HG03139 (cell line): ENCODE data around the gene C2orf49.

Experiments
- ATAC-seq: cut with Tn5 transposase; IDR thresholded peaks from one replicate; pipeline ENCODE4 v1.9.1; 2021; ENCODE audit not compliant: unreplicated experiment

Gene C2orf49

DNA sequence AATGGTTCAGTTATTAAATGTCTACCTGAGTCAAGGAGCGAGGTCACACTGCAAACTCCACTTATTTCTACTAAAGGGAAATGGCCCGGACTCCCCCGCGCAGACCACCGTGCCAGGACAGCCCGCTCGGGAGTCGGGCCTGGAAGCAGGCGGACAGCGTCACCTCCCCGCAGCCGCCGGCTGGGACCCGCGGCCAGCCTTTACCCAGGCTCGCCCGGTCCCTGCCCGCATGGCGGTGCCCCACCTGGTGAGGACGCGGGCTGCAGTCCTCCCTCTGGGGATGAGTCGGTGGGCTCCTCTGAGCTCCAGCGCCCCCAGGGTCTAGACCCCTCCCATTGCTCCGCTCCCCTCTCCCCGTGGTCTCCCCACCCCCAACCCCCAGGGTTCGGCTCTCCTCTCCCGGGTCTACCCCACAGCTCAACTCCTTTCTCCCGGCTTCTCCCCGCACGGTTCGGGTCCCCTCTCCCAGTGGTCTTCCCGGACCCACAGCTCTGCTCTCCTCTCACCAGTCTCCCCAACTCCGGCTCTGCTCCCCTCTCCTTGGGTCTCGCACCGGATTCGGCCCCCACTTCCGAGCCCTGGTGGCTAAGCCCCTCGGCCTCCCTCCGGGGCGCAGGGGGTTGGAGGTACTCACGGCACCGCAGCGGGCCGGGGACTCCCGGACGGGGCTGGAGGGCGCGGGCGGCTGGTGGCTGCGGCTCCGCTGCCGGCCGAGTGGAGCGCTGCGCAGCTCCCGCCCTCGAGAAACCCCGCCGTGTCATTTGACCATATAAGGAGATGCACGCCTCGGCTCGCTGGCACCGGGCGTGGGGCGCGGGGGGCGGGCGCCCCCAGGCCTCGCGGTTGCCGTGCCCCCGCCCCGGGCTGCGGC lies 61.2 kb downstream of the C2orf49 start, which contains the start of gene FHL2:
Gene FHL2 (minus strand): TSS at position 716 of the 871 bp plus-strand sequence. CDS start 12,535 bp downstream, outside the sequence.
- peak; percentile 99 for ATAC-seq
